Mucosa of gallbladder (tissue), 1 donor: Measurements from ENCODE around the gene KRT72. TPM values are rescaled to one million over a fixed set of nuclear protein-coding genes. Genes with fewer than 3 reads are reported as not detected.

Experiments
- DNase-seq: peaks from one replicate; pipeline ENCODE4 v3.0.0-alpha.2; 2020; ENCODE audit warnings: low spot score
- total RNA-seq: library from RNA; stranded (reverse); gene quantifications from one replicate; pipeline ENCODE4 v1.2.1, GENCODE V29; 2021
- donor health status: DM: no; HTN: no; CAD: no.

Gene KRT72
- total RNA-seq, 1 donor from 2014 or later = not detected

- DNase-seq = no peak
Observed at GRCh38 chr12:52579468-52580465, 21.5 kb downstream of the KRT72 start.

GRCh38 chr12:52578469-52578868 lies 22.8 kb downstream of the KRT72 start:
- DNase-seq = no peak

GRCh38 chr12:52577316-52577715 lies 23.9 kb downstream of the KRT72 start:
- DNase-seq = no peak

GRCh38 chr12:52575948-52576347 lies 25.3 kb downstream of the KRT72 start:
- no peak for DNase-seq

- DNase-seq = no peak
Observed at GRCh38 chr12:52575256-52575655, 26.0 kb downstream of the KRT72 start.

- no peak for DNase-seq
Observed at GRCh38 chr12:52573743-52574142, 27.5 kb downstream of the KRT72 start, which contains the start of gene KRT74. Gene KRT74 (minus strand): TSS chr12:52573843. CDS start chr12:52573777, 66 bp downstream.

GRCh38 chr12:52573306-52573705 lies 28.0 kb downstream of the KRT72 start:
- no peak for DNase-seq

GRCh38 chr12:52570511-52570910 lies 30.8 kb downstream of the KRT72 start:
- no peak for DNase-seq

- DNase-seq = no peak
Observed at GRCh38 chr12:52568111-52568510, 33.2 kb downstream of the KRT72 start.

- DNase-seq = no peak
Observed at GRCh38 chr12:52566847-52567291, 34.4 kb downstream of the KRT72 start.

GRCh38 chr12:52564582-52564981 lies 36.7 kb downstream of the KRT72 start:
- DNase-seq = no peak

GRCh38 chr12:52561880-52562449 lies 39.3 kb downstream of the KRT72 start:
- DNase-seq = no peak

GRCh38 chr12:52559979-52560378 lies 41.3 kb downstream of the KRT72 start:
- DNase-seq = no peak

- DNase-seq = no peak
Observed at GRCh38 chr12:52558781-52559445, 42.4 kb downstream of the KRT72 start.

GRCh38 chr12:52557476-52557875 lies 43.8 kb downstream of the KRT72 start:
- DNase-seq = no peak

GRCh38 chr12:52555577-52555976 lies 45.7 kb downstream of the KRT72 start:
- no peak for DNase-seq

- DNase-seq = no peak
Observed at GRCh38 chr12:52552681-52553195, 48.5 kb downstream of the KRT72 start, which contains the start of gene KRT71. Gene KRT71 (minus strand): TSS chr12:52553145. CDS start chr12:52553077, 68 bp downstream.

- peak; percentile 19 for DNase-seq
Observed at GRCh38 chr12:52552055-52552454, 49.2 kb downstream of the KRT72 start.

- DNase-seq = peak; percentile 57
Observed at GRCh38 chr12:52551216-52551865, 49.9 kb downstream of the KRT72 start.

GRCh38 chr12:52546126-52546525 lies 55.1 kb downstream of the KRT72 start:
- DNase-seq = no peak
